22Rv1 (cell line): ENCODE results near the gene ARID1B.

Source experiments
- ZFX ChIP-seq: fragments of 450-650 bp; IDR thresholded peaks from 2 replicates; pipeline ENCODE4 v1.6.1; 2017; ENCODE audit warnings: antibody characterized with exemption, borderline replicate concordance
- TF ChIP-seq, protein P1 (sequence below): fragments of 450-650 bp; IDR thresholded peaks from 2 replicates; pipeline ENCODE4 v1.5.1; 2017; ENCODE audit warnings: mild to moderate bottlenecking

DNA sequence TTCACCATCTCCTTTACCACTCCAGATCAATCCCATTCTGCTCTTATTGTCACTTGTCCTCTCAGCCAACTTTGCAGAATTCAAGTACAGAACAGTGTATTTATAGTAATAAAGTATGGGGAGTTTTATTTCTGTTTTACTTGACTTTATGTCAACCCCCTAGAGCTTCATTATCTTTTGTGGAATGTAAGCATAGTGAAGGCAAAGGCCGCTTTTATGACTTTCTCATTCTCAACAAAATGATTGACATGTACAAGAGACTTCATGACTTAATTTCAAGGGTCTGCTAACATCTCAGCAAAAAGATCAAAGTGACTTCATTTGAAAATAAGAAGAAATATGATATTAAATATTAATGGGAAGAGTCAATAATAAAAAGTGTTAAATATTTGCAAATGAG lies 28.7 kb upstream of the ARID1B start:
- TF ChIP-seq, protein P1, sequence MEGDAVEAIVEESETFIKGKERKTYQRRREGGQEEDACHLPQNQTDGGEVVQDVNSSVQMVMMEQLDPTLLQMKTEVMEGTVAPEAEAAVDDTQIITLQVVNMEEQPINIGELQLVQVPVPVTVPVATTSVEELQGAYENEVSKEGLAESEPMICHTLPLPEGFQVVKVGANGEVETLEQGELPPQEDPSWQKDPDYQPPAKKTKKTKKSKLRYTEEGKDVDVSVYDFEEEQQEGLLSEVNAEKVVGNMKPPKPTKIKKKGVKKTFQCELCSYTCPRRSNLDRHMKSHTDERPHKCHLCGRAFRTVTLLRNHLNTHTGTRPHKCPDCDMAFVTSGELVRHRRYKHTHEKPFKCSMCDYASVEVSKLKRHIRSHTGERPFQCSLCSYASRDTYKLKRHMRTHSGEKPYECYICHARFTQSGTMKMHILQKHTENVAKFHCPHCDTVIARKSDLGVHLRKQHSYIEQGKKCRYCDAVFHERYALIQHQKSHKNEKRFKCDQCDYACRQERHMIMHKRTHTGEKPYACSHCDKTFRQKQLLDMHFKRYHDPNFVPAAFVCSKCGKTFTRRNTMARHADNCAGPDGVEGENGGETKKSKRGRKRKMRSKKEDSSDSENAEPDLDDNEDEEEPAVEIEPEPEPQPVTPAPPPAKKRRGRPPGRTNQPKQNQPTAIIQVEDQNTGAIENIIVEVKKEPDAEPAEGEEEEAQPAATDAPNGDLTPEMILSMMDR = no peak
- TF ChIP-seq ZFX = no peak
